Testis (tissue), 3 donors: ENCODE data around the gene TAMALIN. TPM values are rescaled to one million over a fixed set of nuclear protein-coding genes. Genes with fewer than 3 reads are reported as not detected.

ENCODE experiments used
- DNase-seq: peaks from one replicate; pipeline ENCODE4 v3.0.0-alpha.2; 2019
- H3K27ac ChIP-seq, 2 donors: fragments of 200-600 bp; sonication (generic); one replicate each; pipeline ENCODE4 v1.5.1; 2019
- H3K27me3 ChIP-seq: fragments of 200-600 bp; sonication (generic); one replicate; pipeline ENCODE4 v1.5.1; 2019
- H3K36me3 ChIP-seq: fragments of 200-600 bp; sonication (generic); one replicate; pipeline ENCODE4 v1.5.1; 2017; ENCODE audit warnings: low read depth; ENCODE audit errors: missing control alignments
- H3K4me1 ChIP-seq: fragments of 200-600 bp; sonication (generic); one replicate; pipeline ENCODE4 v1.5.1; 2019
- H3K4me3 ChIP-seq, 2 donors: fragments of 200-600 bp; sonication (generic); one replicate each; pipeline ENCODE4 v1.5.1; 2017 to 2019
- H3K9me3 ChIP-seq: fragments of 200-600 bp; sonication (generic); one replicate; pipeline ENCODE4 v1.5.1; 2017
- POLR2A ChIP-seq: fragments of 450-650 bp; IDR thresholded peaks from one replicate; pipeline ENCODE4 v1.6.1; 2017; ENCODE audit warnings: antibody characterized with exemption, mild to moderate bottlenecking, moderate library complexity
- WGBS, 2 donors: methylation state at CpG; one replicate each; pipeline ENCODE4 v1.1.5; 2018; 5-methylcytosine and 5-hydroxymethylcytosine counted together
- intact Hi-C: fragments of 100-400 bp; cut with DNase I; formaldehyde crosslinking; loops from one replicate; pipeline ENCODE4 v1.15.1; 2023; ENCODE audit warnings: low total_unique reads
- polyA plus RNA-seq: library from polyadenylated mRNA; stranded (reverse); fragments of 350-450 nt; fragmentation: Illumina TruSeq; extraction: RNeasy Lipid Tissue Mini Kit (QIAGEN cat#74804); gene quantifications from one replicate; pipeline ENCODE4 v1.2.3, GENCODE V29; 2014; ENCODE audit warnings: low read depth, low replicate concordance; ENCODE audit not compliant: insufficient read depth
- total RNA-seq, 2 donors: library from RNA; depleted of rRNA; stranded (reverse); fragments of >200 nt; gene quantifications; one replicate each; pipeline ENCODE4 v1.2.3, GENCODE V29; 2016
- TF ChIP-seq, protein P1 (sequence below), 3 experiments: fragments of 450-650 bp in 2 of 3; fragments of 200-600 bp in 1 of 3; sonication (generic) in 1 of 3; IDR thresholded peaks; one replicate each; pipeline ENCODE4 v1.5.1; 2016 to 2019; ENCODE audit warnings: antibody characterized with exemption in 3 of 3, mild to moderate bottlenecking in 2 of 3, moderate library complexity in 1 of 3

The TAMALIN gene
- total and polyA plus RNA-seq, 3 donors from 2014 or later, result 7.7 to 10.4 (median 8.9) TPM

DNA sequence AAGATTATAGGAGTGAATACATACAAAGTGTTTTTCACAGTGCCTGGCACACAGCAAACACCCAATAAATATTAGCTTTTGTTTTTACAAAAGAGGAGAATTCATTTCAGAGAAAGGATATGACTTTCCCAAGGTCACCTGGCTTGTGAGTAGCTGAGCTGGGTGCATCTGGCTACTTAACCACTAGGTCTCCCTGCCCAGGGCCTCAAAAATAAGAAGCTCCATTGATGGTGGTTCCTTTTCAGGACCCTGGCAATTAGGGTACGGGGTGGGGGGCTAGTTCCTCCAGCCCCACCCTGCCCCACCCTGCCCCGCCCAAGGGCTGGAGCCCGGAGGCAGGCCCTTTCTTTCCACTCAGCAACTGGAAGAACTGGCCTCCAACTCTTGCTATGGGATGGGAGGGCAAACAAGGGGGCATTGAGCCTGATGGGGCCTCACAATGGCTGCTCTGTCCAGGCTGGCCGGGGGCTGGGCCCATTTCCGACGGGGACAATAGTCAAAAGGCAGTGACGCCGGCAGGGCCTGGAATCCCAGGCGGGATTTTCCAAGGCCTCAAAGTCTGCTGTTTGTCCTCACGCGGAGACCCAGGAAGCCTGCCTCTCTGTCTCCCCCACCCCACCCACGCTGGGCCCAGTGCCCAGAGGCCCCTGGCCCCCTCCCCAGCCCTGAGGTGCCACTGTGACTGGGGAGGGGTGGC lies 54.9 kb downstream of the TAMALIN start:
- Histone ChIP-seq H3K9me3 (no peaks in the 10 kb centered on the region), H3K27ac (peak overlapping the region; percentile 81 to 92), H3K36me3 (no peaks in the 10 kb centered on the region), H3K4me1 (peaks cover 38% of the 10 kb centered on the region), H3K27me3 (no peaks in the 10 kb centered on the region), H3K4me3 (no peak overlapping the region)
- TF ChIP-seq POLR2A, result no peak
- TF ChIP-seq, protein P1, sequence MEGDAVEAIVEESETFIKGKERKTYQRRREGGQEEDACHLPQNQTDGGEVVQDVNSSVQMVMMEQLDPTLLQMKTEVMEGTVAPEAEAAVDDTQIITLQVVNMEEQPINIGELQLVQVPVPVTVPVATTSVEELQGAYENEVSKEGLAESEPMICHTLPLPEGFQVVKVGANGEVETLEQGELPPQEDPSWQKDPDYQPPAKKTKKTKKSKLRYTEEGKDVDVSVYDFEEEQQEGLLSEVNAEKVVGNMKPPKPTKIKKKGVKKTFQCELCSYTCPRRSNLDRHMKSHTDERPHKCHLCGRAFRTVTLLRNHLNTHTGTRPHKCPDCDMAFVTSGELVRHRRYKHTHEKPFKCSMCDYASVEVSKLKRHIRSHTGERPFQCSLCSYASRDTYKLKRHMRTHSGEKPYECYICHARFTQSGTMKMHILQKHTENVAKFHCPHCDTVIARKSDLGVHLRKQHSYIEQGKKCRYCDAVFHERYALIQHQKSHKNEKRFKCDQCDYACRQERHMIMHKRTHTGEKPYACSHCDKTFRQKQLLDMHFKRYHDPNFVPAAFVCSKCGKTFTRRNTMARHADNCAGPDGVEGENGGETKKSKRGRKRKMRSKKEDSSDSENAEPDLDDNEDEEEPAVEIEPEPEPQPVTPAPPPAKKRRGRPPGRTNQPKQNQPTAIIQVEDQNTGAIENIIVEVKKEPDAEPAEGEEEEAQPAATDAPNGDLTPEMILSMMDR (IDR thresholded peaks at IDR 0.05), result no peak
- WGBS, 2 donors, result 78 to 81% methylated on average over 3 to 10 of the region's 12 CpGs
- peak; percentile 47 for DNase-seq
- intact Hi-C loops, result no loop called here

DNA sequence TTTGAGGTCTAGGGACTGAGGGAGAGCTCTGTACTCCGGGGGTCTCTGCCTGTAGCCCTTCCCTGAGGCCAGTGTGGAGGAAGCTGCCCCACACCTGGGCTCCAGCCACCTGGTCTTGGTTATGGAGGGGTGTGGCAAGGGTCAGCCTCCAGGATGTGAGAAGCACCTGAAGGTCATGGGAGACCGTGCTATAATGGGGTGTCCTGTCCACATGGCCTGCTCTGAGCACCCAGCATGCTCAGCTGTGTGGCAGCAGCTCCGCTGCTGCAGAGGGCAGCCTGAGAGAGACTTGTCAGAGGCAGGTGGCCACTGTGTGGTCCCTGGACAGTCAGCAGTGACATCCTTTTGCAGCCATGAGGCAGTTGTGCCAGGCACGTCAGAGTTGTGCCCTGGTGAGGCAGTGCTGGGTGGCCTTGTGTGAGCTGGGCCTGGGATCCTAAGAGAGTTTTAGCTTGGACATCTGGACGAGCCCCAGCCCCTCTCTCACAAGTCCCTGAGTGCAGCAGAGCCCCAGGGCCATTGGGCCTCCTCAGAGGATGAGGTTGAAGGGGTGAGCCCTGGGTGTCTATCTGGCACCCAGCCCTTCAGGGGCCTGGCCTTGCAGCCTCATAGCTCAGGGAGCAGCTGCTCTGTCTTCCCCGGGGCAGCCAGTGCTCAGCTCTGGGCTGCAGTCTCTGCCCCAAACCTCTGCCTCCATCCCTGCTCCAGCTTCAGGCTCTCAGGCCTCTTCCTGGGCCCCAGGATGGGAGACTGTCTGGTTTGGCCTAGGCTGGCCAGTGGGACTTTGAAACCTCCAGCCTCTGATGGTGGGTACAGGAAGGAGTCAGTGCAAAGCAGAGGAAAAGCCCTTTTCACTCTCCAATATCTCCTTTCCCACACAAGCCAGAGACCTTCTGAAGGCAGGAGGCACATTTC lies 55.7 kb downstream of the TAMALIN start:
- Histone ChIP-seq H3K27ac (peak overlapping the region; percentile 81 to 92), H3K36me3 (no peaks in the 10 kb centered on the region), H3K9me3 (no peaks in the 10 kb centered on the region), H3K27me3 (no peaks in the 10 kb centered on the region), H3K4me1 (peaks cover 35% of the 10 kb centered on the region), H3K4me3 (no peak overlapping the region)
- no peak for TF ChIP-seq POLR2A
- TF ChIP-seq, protein P1 (IDR thresholded peaks at IDR 0.05), result no peak
- 50 to 63% methylated on average over 3 to 6 of the region's 6 CpGs for WGBS, 2 donors
- DNase-seq, result no peak
- intact Hi-C loops, result no loop called here

DNA sequence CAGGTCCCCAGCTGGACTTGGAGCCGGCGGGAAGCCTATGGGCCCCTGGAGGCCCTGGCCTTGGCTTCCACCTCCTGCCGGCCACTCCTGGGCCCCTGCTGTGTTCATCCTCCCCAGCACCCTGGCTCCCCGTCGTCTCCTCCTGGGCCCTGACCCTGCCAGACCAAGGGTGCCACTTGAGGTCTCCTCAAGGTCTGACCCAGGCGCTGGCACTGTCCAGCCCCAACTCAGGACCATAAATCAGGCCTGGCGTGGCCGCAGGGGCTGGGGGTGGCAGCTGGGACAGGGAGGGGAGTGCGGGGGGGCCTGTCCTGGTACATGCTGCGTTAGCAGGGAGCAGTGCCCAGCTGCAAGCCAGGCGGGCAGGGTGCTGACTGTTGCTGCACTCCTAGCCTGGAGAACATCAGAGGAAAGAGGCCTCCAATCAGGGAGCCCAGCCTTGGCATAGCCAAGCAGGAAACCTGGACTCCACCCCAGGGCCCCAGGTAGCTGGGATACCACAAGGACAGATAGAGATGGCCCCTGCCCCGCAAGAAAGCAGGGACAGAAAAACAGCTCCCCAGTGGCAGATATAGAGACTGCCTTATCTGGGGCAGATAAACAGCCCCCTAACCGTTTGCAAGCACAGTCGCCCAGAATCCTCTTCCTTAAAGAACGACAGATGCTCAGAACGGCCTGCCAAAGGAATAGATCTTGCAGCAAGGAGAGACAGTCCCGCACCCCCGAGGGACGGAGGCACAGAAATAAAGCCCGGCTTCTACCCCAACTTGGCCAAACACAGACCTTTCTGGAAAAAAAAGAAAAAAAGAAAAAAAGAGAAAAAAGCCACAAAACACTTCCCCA lies 56.6 kb downstream of the TAMALIN start:
- peak; percentile 60 for DNase-seq
- H3K27ac ChIP-seq, result peak overlapping the region; percentile 81 to 92
- no peaks in the 10 kb centered on the region for H3K9me3 ChIP-seq
- WGBS, 2 donors, result 31 to 72% methylated on average over 8 to 20 of the region's 20 CpGs
- intact Hi-C loops, result no loop called here
- no peak overlapping the region for H3K4me3 ChIP-seq
- H3K4me1 ChIP-seq, result peaks cover 35% of the 10 kb centered on the region
- TF ChIP-seq, protein P1 (IDR thresholded peaks at IDR 0.05), result peak in 1 of 3 experiments; percentile 1
- TF ChIP-seq POLR2A, result no peak
- H3K27me3 ChIP-seq, result no peaks in the 10 kb centered on the region
- H3K36me3 ChIP-seq, result no peaks in the 10 kb centered on the region

DNA sequence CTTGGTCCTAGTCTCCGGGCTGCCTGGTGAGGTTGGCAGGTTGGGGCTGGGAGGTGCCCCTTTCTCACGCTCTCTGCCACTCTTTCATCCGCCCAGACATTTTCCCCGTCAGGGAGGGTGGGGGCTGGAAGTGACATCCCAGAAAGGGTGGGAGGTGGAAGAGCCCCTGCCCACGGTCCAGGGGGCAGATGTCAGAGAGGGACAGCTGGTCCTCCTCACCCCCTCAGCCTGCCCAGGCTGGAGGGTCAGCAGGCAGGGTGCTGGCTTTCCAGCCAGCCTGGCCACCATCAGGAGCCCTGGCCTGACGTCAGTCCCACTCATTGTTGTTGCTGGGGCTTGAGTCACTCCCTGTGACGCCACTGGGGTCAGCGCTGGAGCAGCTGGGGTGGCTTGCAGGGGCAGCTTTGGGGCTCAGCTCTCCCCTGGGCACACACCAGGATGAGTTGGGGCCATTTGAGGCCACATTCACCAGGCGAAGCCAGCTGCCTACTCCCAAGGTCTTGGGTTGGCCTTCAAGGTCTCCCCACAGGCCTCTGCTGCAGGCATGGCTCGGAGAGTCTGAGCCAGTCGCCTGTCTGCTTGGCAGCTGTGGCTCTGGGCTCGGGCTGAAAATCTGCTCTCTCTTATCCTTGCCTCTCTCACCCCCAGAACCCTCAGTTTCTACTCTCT lies 57.4 kb downstream of the TAMALIN start:
- Histone ChIP-seq H3K36me3 (no peaks in the 10 kb centered on the region), H3K4me3 (no peak overlapping the region), H3K27me3 (no peaks in the 10 kb centered on the region), H3K27ac (peak overlapping the region; percentile 81 to 92), H3K9me3 (no peaks in the 10 kb centered on the region), H3K4me1 (peaks cover 35% of the 10 kb centered on the region)
- DNase-seq, result peak; percentile 69
- 25 to 62% methylated on average over 8 to 12 of the region's 12 CpGs for WGBS, 2 donors
- intact Hi-C loops, result no loop called here
- TF ChIP-seq, protein P1 (IDR thresholded peaks at IDR 0.05), result no peak
